Nephron progenitor cell (in vitro differentiated cells): ENCODE measurements around the gene POMT1.
"Not testable (repeated sequence)": the region's sequence is repeated elsewhere in the genome, so short reads cannot be mapped to it uniquely, and the experiment has no call there.

ENCODE experiments used
- DNase-seq: peaks from one replicate; pipeline ENCODE4 v3.0.0; 2021
- H3K27ac Mint-ChIP-seq: 2 replicates; pipeline ENCODE4 v1.8.0; 2021; ENCODE audit warnings: mild to moderate bottlenecking, moderate library complexity, mixed read lengths
- H3K27me3 Mint-ChIP-seq: 2 replicates; pipeline ENCODE4 v1.8.0; 2021; ENCODE audit warnings: mild to moderate bottlenecking, low read depth, mixed read lengths; ENCODE audit not compliant: poor library complexity
- H3K36me3 Mint-ChIP-seq: 2 replicates; pipeline ENCODE4 v1.8.0; 2021; ENCODE audit warnings: low read depth, mixed read lengths
- H3K4me1 Mint-ChIP-seq: 2 replicates; pipeline ENCODE4 v1.8.0; 2021; ENCODE audit warnings: mixed read lengths
- H3K4me3 Mint-ChIP-seq: 2 replicates; pipeline ENCODE4 v1.8.0; 2021; ENCODE audit warnings: mild to moderate bottlenecking, moderate library complexity, mixed read lengths
- H3K9me3 Mint-ChIP-seq: 2 replicates; pipeline ENCODE4 v1.8.0; 2021; ENCODE audit warnings: mild to moderate bottlenecking, moderate library complexity, mixed read lengths
- CTCF ChIP-seq: fragments of 200-600 bp; sonication (generic); IDR thresholded peaks from 2 replicates; pipeline ENCODE4 v1.5.0; 2021; ENCODE audit warnings: antibody characterized with exemption

POMT1 gene

GRCh38 chr9:131470581-131470991 lies 32.1 kb upstream of the POMT1 start:
- Mint-ChIP-seq H3K27me3 (no peaks in the 10 kb centered on the region), H3K9me3 (no peaks in the 10 kb centered on the region), H3K4me1 (no peaks in the 10 kb centered on the region), H3K4me3 (no peak overlapping the region), H3K36me3 (peaks cover 86% of the 10 kb centered on the region), H3K27ac (no peak overlapping the region)
- no peak for TF ChIP-seq CTCF
- no peak for DNase-seq

GRCh38 chr9:131472085-131472484 lies 30.6 kb upstream of the POMT1 start:
- H3K36me3 Mint-ChIP-seq = peaks cover 75% of the 10 kb centered on the region
- not testable (repeated sequence) for H3K4me1 Mint-ChIP-seq, H3K4me3 Mint-ChIP-seq, H3K27ac Mint-ChIP-seq, DNase-seq, H3K9me3 Mint-ChIP-seq, H3K27me3 Mint-ChIP-seq

GRCh38 chr9:131473198-131473885 lies 29.4 kb upstream of the POMT1 start:
- H3K27ac Mint-ChIP-seq = peak overlapping the region; percentile 26
- no peak for DNase-seq
- no peaks in the 10 kb centered on the region for H3K27me3 Mint-ChIP-seq
- TF ChIP-seq CTCF = no peak
- H3K4me3 Mint-ChIP-seq = no peak overlapping the region
- no peaks in the 10 kb centered on the region for H3K4me1 Mint-ChIP-seq
- H3K36me3 Mint-ChIP-seq = peaks cover 68% of the 10 kb centered on the region
- no peaks in the 10 kb centered on the region for H3K9me3 Mint-ChIP-seq

- H3K4me3 Mint-ChIP-seq = no peak overlapping the region
- no peaks in the 10 kb centered on the region for H3K9me3 Mint-ChIP-seq
- H3K36me3 Mint-ChIP-seq = peaks cover 69% of the 10 kb centered on the region
- H3K27me3 Mint-ChIP-seq = no peaks in the 10 kb centered on the region
- no peaks in the 10 kb centered on the region for H3K4me1 Mint-ChIP-seq
- TF ChIP-seq CTCF = no peak
- peak overlapping the region; percentile 26 for H3K27ac Mint-ChIP-seq
- no peak for DNase-seq
Observed at GRCh38 chr9:131473891-131474290, 28.8 kb upstream of the POMT1 start.

- H3K36me3 Mint-ChIP-seq = peaks cover 69% of the 10 kb centered on the region
Observed at GRCh38 chr9:131474711-131475110, 28.0 kb upstream of the POMT1 start.

More at GRCh38 chr9:131474711-131475110, 28.0 kb upstream of the POMT1 start:
- H3K27me3 Mint-ChIP-seq = no peaks in the 10 kb centered on the region
- no peaks in the 10 kb centered on the region for H3K4me1 Mint-ChIP-seq
- no peak for TF ChIP-seq CTCF
- H3K27ac Mint-ChIP-seq = peak overlapping the region; percentile 93
- DNase-seq = no peak
- no peaks in the 10 kb centered on the region for H3K9me3 Mint-ChIP-seq
- H3K4me3 Mint-ChIP-seq = no peak overlapping the region
